Measurements from ENCODE around the gene MRS2. TPM values are rescaled to one million over a fixed set of nuclear protein-coding genes. Genes with fewer than 3 reads are reported as not detected.
"Not testable (repeated sequence)": the region's sequence is repeated elsewhere in the genome, so short reads cannot be mapped to it uniquely, and the experiment has no call there.

The MRS2 gene
- polyA plus RNA-seq, 1 experiment = 19.9 TPM

GRCh38 chr6:24412294-24412693 is 9.6 kb downstream of the MRS2 start:
- CTCF ChIA-PET = interaction anchor here (4.7 kb wide), 1 partner anchor 19 kb away, joined by 24 read pairs; no protein-coding TSS in a partner anchor
- no peak for DNase-seq (ENCODE audit: low read depth, low spot score)
- TF ChIP-seq CTCF (IDR thresholded peaks at IDR 0.05; ENCODE audit: low read depth, low read length) = no peak
- H3K4me3 ChIP-seq (ENCODE audit: low read depth, low read length) = no peak overlapping the region
- POLR2A ChIA-PET = no interaction called here
- H3K9me3 ChIP-seq (ENCODE audit: control insufficient read depth, insufficient read depth, low read length) = no peaks in the 10 kb centered on the region
- no peaks in the 10 kb centered on the region for H3K27me3 ChIP-seq (ENCODE audit: control insufficient read depth, insufficient read depth, low read length)
- no peak overlapping the region for H3K27ac ChIP-seq (ENCODE audit: low read depth, low read length)

DNA sequence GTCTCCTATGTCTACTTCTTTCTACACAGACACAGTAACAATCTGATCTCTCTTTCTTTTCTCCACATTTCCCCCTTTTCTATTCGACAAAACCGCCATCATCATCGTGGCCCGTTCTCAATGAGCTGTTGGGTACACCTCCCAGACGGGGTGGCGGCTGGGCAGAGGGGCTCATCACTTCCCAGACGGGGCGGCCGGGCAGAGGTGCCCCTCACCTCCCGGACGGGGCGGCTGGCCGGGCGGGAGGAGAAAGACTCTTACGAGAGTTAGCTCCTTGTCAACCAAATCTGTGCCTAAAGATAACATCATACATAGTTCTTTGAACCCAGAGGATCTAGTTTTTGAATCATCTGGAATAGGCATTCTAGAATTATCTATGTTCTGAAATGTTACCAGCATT is 11.8 kb downstream of the MRS2 start:
- CTCF ChIA-PET = interaction anchor here (0.7 to 4.7 kb wide), 2 partner anchors 16 to 26 kb away, joined by 3 to 24 read pairs; no protein-coding TSS in a partner anchor
- POLR2A ChIA-PET = not testable (repeated sequence)

DNA sequence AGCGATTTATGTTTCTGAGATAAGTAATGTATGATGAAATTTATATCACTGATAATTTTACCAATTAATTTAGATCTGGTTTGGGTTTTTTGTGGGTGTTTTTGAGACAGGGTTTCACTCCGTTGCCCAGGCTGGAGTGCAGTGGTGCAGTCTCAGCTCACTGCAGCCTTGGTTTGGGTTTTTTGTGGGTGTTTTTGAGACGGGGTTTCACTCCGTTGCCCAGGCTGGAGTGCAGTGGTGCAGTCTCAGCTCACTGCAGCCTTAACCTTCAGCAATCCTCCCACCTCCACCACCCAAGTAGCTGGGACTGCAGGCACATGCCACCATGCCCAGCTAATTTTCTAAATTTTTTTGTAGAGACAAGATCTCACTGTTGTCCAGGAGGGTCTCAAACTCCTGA is 13.0 kb downstream of the MRS2 start:
- no peak for TF ChIP-seq CTCF (IDR thresholded peaks at IDR 0.05; ENCODE audit: low read depth, low read length)
- Histone ChIP-seq H3K9me3 (ENCODE audit: control insufficient read depth, insufficient read depth, low read length) (no peaks in the 10 kb centered on the region), H3K27me3 (ENCODE audit: control insufficient read depth, insufficient read depth, low read length) (no peaks in the 10 kb centered on the region), H3K27ac (ENCODE audit: low read depth, low read length) (no peak overlapping the region), H3K4me3 (ENCODE audit: low read depth, low read length) (no peak overlapping the region)
- no peak for DNase-seq (ENCODE audit: low read depth, low spot score)
- POLR2A ChIA-PET = no interaction called here
- CTCF ChIA-PET = interaction anchor here (4.7 kb wide), 1 partner anchor 15 kb away, joined by 24 read pairs; no protein-coding TSS in a partner anchor

More for the DNA sequence above, 11.8 kb downstream of the MRS2 start:
- H3K9me3 ChIP-seq (ENCODE audit: control insufficient read depth, insufficient read depth, low read length); H3K4me3 ChIP-seq (ENCODE audit: low read depth, low read length); H3K27me3 ChIP-seq (ENCODE audit: control insufficient read depth, insufficient read depth, low read length); H3K27ac ChIP-seq (ENCODE audit: low read depth, low read length); DNase-seq (ENCODE audit: low read depth, low spot score): not testable (repeated sequence)

DNA sequence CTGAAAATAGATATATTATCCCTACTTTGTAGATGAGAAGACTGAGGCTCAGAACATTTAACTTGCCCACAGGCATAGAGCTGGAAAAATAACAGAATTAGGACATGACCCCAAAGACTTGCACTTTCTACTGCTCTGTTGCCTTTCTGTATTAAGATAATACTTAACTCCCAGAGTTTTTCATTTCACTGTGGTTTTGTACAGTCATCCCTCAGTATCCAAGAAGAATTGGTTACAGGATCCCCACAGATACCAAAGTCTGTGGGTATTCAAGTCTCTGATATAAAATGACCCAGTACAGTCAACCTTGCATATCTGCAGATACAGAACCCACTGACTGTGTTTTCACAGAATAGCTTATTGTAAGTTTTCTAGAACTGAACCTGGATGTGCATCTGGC is 16.8 kb downstream of the MRS2 start:
- Histone ChIP-seq H3K9me3 (ENCODE audit: control insufficient read depth, insufficient read depth, low read length) (no peaks in the 10 kb centered on the region), H3K27ac (ENCODE audit: low read depth, low read length) (no peak overlapping the region), H3K4me3 (ENCODE audit: low read depth, low read length) (no peak overlapping the region), H3K27me3 (ENCODE audit: control insufficient read depth, insufficient read depth, low read length) (no peaks in the 10 kb centered on the region)
- ChIA-PET POLR2A (no interaction called here), CTCF (no interaction called here)
- no peak for DNase-seq (ENCODE audit: low read depth, low spot score)
- TF ChIP-seq CTCF (IDR thresholded peaks at IDR 0.05; ENCODE audit: low read depth, low read length) = no peak

GRCh38 chr6:24425091-24425490 is 22.4 kb downstream of the MRS2 start:
- POLR2A ChIA-PET = no interaction called here

More at GRCh38 chr6:24425091-24425490, 22.4 kb downstream of the MRS2 start:
- TF ChIP-seq CTCF (IDR thresholded peaks at IDR 0.05; ENCODE audit: low read depth, low read length) = no peak
- no peak for DNase-seq (ENCODE audit: low read depth, low spot score)
- H3K27me3 ChIP-seq (ENCODE audit: control insufficient read depth, insufficient read depth, low read length) = no peaks in the 10 kb centered on the region
- no peaks in the 10 kb centered on the region for H3K9me3 ChIP-seq (ENCODE audit: control insufficient read depth, insufficient read depth, low read length)
- CTCF ChIA-PET = interaction anchor here (1.3 kb wide), 1 partner anchor 96 kb away, joined by 5 read pairs; no protein-coding TSS in a partner anchor
- no peak overlapping the region for H3K4me3 ChIP-seq (ENCODE audit: low read depth, low read length)
- no peak overlapping the region for H3K27ac ChIP-seq (ENCODE audit: low read depth, low read length)
